Endothelial cell of umbilical vein (primary cell): ENCODE data around the gene APBB3. TPM values are rescaled to one million over a fixed set of nuclear protein-coding genes. Genes with fewer than 3 reads are reported as not detected.

Source experiments
- BruUV-seq: library from RNA; stranded (reverse); fragments of 400-500 nt; replicated peaks from 2 replicates; lab custom pipeline; 2021; lab: Mats Ljungman, UMichigan
- CTCF ChIA-PET: fragments of 300-600, 350-600 bp; sonication (Branson Sonifier 250); formaldehyde crosslinking; loops from one replicate; lab custom pipeline; 2021; ENCODE audit warnings: antibody characterized with exemption, inconsistent platforms; lab: Charles Lee
- POLR2A ChIA-PET: fragments of 300-600, 350-600 bp; sonication (Branson Sonifier 250); formaldehyde crosslinking; loops from one replicate; lab custom pipeline; 2021; ENCODE audit warnings: antibody characterized with exemption, inconsistent platforms; lab: Charles Lee
- DNase-seq: peaks from one replicate; pipeline ENCODE4 v3.0.0-alpha.2; 2011; ENCODE audit warnings: low read depth, low spot score
- FAIRE-seq: peaks from 2 replicates; lab custom pipeline; 2011; peaks lifted over from hg19 to GRCh38; lab: Jason Lieb, UNC
- H2AFZ ChIP-seq: 2 replicates; pipeline ENCODE4 v1.6.0; 2012; ENCODE audit warnings: low read depth, low read length, control low read depth, inconsistent platforms
- H3K27ac ChIP-seq: 2 replicates; pipeline ENCODE4 v1.5.1; 2011; ENCODE audit warnings: low read depth, mild to moderate bottlenecking, control low read depth, low read length, moderate library complexity; ENCODE audit not compliant: insufficient read depth
- H3K27me3 ChIP-seq, 2 experiments: 2 replicates each; pipeline versions ENCODE4 v1.6.0 to v1.6.1; 2011; ENCODE audit warnings: low read length in 2 of 2, mixed read lengths in 1 of 2; ENCODE audit not compliant: control insufficient read depth in 2 of 2, insufficient read depth in 2 of 2
- H3K36me3 ChIP-seq, 2 experiments: 2 replicates in 1 of 2; 3 replicates in 1 of 2; pipeline ENCODE4 v1.5.1; 2011; ENCODE audit warnings: low read length in 2 of 2, mild to moderate bottlenecking in 1 of 2, moderate library complexity in 1 of 2; ENCODE audit not compliant: control insufficient read depth in 2 of 2, insufficient read depth in 2 of 2; ENCODE audit errors: extremely low read depth in 1 of 2
- H3K4me1 ChIP-seq: 3 replicates; pipeline ENCODE4 v1.5.1; 2011; ENCODE audit warnings: mild to moderate bottlenecking, low read length; ENCODE audit not compliant: control insufficient read depth, insufficient read depth; ENCODE audit errors: extremely low read depth
- H3K4me2 ChIP-seq: 2 replicates; pipeline ENCODE4 v1.6.1; 2011; ENCODE audit warnings: low read length, control low read depth, mixed read lengths; ENCODE audit not compliant: insufficient read depth
- H3K4me3 ChIP-seq, 3 experiments: fragments of 200-600 bp in 1 of 3; sonication (generic), shearing (Covaris generic) in 1 of 3; replicated peaks in 1 of 3; 2 replicates each; pipeline ENCODE4 v1.5.1; 2011 to 2016; ENCODE audit warnings: control low read depth in 3 of 3, low read length in 3 of 3, mild to moderate bottlenecking in 2 of 3, inconsistent platforms in 1 of 3, low read depth in 1 of 3, moderate library complexity in 1 of 3; ENCODE audit not compliant: insufficient read depth in 1 of 3
- H3K79me2 ChIP-seq: 2 replicates; pipeline ENCODE4 v1.6.0; 2012; ENCODE audit warnings: low read length, inconsistent platforms; ENCODE audit not compliant: control insufficient read depth, insufficient read depth
- H3K9ac ChIP-seq: replicated peaks from 2 replicates; pipeline ENCODE3; 2011; ENCODE audit warnings: low read length, control low read depth; ENCODE audit not compliant: insufficient read depth; ENCODE audit errors: extremely low read depth
- H3K9me1 ChIP-seq: replicated peaks from 3 replicates; pipeline ENCODE4 v1.6.0; 2011; ENCODE audit warnings: mild to moderate bottlenecking, low read length; ENCODE audit not compliant: control insufficient read depth, insufficient read depth; ENCODE audit errors: extremely low read depth
- H3K9me3 ChIP-seq: replicated peaks from 2 replicates; pipeline ENCODE4 v1.5.1; 2012; ENCODE audit warnings: low read length, inconsistent platforms; ENCODE audit not compliant: control insufficient read depth, insufficient read depth
- H4K20me1 ChIP-seq: replicated peaks from 2 replicates; pipeline ENCODE3; 2011; ENCODE audit warnings: mild to moderate bottlenecking, low read length; ENCODE audit not compliant: control insufficient read depth, insufficient read depth; ENCODE audit errors: extremely low read depth
- CTCF ChIP-seq, 2 donors: IDR thresholded peaks; 1 replicate in 1 of 2; 2 replicates in 1 of 2; pipeline ENCODE4 v1.5.1; 2011; ENCODE audit warnings: low read length in 2 of 2, mild to moderate bottlenecking in 2 of 2, moderate library complexity in 2 of 2, control low read depth in 1 of 2, inconsistent platforms in 1 of 2, low read depth in 1 of 2; ENCODE audit not compliant: insufficient read depth in 1 of 2; ENCODE audit errors: extremely low read depth in 1 of 2
- EZH2 ChIP-seq: IDR thresholded peaks from 2 replicates; pipeline ENCODE4 v1.6.1; 2012; ENCODE audit warnings: borderline replicate concordance, low read depth, mild to moderate bottlenecking, moderate library complexity, low read length, inconsistent platforms; ENCODE audit not compliant: severe bottlenecking
- FOS ChIP-seq: IDR thresholded peaks from 2 replicates; pipeline ENCODE4 v1.6.1; 2011; ENCODE audit warnings: mild to moderate bottlenecking, low read length, moderate library complexity, borderline replicate concordance; ENCODE audit not compliant: insufficient read depth
- GATA2 ChIP-seq: IDR thresholded peaks from 2 replicates; pipeline ENCODE4 v1.7.0; 2011; ENCODE audit warnings: low read depth, mild to moderate bottlenecking, moderate library complexity, mixed read lengths, low read length; ENCODE audit not compliant: insufficient read length, insufficient read depth
- JUN ChIP-seq: IDR thresholded peaks from 2 replicates; pipeline ENCODE4 v1.6.1; 2011; ENCODE audit warnings: borderline replicate concordance, low read depth; ENCODE audit not compliant: insufficient read length, insufficient read depth
- MYC ChIP-seq: IDR thresholded peaks from one replicate; pipeline ENCODE4 v1.6.1; 2011; ENCODE audit warnings: mild to moderate bottlenecking, low read depth, low read length
- POLR2A ChIP-seq: IDR thresholded peaks from 2 replicates; pipeline ENCODE4 v1.6.1; 2012; ENCODE audit warnings: low read depth, mild to moderate bottlenecking, control low read depth, low read length
- POLR2AphosphoS5 ChIP-seq: IDR thresholded peaks from 2 replicates; pipeline ENCODE4 v1.6.1; 2012; ENCODE audit warnings: low read depth, mild to moderate bottlenecking, control low read depth, low read length, moderate library complexity; ENCODE audit not compliant: insufficient read depth
- dilution Hi-C: fragments of 300-500 bp; cut with MboI; formaldehyde crosslinking; loops from one replicate; pipeline ENCODE4 v1.15.0; 2019; ENCODE audit warnings: low sequenced_read_pairs; ENCODE audit not compliant: extremely low pct_ligation_motif_present
- intact Hi-C: fragments of 100-400 bp; cut with micrococcal nuclease; formaldehyde crosslinking; loops from one replicate; pipeline ENCODE4 v1.10.0; 2022
- polyA plus RNA-seq, 4 experiments: library from polyadenylated mRNA; depleted of rRNA in 3 of 4; stranded (reverse) in 3 of 4; unstranded in 1 of 4; fragments of >200 nt; gene quantifications; 2 replicates each; pipeline versions ENCODE4 v1.2.1 to v1.2.3, GENCODE V29; 2011 to 2012; ENCODE audit warnings: missing spikeins in 1 of 4
- total RNA-seq: library from RNA; stranded (reverse); gene quantifications from 2 replicates; pipeline ENCODE4 v1.2.3, GENCODE V29; 2021
- TF ChIP-seq, protein P1 (sequence below): IDR thresholded peaks from 2 replicates; pipeline ENCODE4 v1.6.1; 2011; ENCODE audit not compliant: insufficient read depth, insufficient read length

APBB3 gene
- total and polyA plus RNA-seq, 2 donors (not counting 3 experiments of a cell fraction or from before 2014, with no cell fraction given): 12.1 to 22.8 TPM

DNA sequence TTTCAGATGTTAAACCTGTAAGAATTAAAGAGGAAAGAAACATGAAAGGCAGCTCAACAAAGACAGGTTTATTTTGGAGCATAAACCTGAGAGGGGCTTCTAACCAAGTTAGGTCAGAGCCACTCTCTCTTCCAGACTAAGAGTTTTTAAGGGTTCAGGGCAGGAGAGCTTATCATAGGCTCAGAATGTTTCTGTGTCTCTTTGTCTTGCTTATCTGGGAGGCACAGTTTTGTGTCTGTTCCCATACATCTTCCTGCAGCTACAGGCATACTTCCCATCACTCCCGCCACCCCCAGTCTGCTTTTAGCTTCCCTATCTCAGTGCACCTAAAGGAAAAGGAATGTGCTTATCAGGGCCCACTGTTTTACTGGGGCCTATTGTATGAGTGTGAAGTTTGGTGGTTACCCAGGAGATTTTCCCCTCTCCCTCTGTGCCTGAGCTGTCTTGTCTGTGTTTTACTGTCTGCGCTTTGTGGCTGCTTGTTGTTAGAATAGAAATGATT, 46.7 kb upstream of the APBB3 start:
- DNase-seq: peak; percentile 90
- FAIRE-seq: no peak
- ChIA-PET POLR2A (no interaction called here), CTCF (interaction anchor here (1.4 to 1.5 kb wide), 2 partner anchors 15 to 24 kb away, joined by 3 to 6 read pairs; no protein-coding TSS in a partner anchor)
- Histone ChIP-seq H4K20me1 (no peaks in the 10 kb centered on the region), H3K9me3 (no peaks in the 10 kb centered on the region), H3K79me2 (no peaks in the 10 kb centered on the region), H3K27ac (peak overlapping the region; percentile 60), H3K9me1 (no peaks in the 10 kb centered on the region), H3K4me1 (peaks cover 23% of the 10 kb centered on the region), H3K4me2 (no peak overlapping the region), H3K9ac (no peak overlapping the region), H2AFZ (peak overlapping the region; percentile 39), H3K36me3 (no peaks in the 10 kb centered on the region), H3K4me3 (no peak overlapping the region), H3K27me3 (no peaks in the 10 kb centered on the region)
- no TSS peak for BruUV-seq
- dilution Hi-C loops: no loop called here
- intact Hi-C loops: no loop called here
- no peak for TF ChIP-seq MYC
- TF ChIP-seq EZH2: no peak
- no peak for TF ChIP-seq JUN
- no peak for TF ChIP-seq FOS
- no peak for TF ChIP-seq GATA2
- no peak for TF ChIP-seq POLR2AphosphoS5
- TF ChIP-seq, protein P1, sequence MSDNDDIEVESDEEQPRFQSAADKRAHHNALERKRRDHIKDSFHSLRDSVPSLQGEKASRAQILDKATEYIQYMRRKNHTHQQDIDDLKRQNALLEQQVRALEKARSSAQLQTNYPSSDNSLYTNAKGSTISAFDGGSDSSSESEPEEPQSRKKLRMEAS: no peak
- no peak for TF ChIP-seq CTCF (IDR thresholded peaks at IDR 0.05; ENCODE audit: extremely low read depth in 1 of 2, insufficient read depth in 1 of 2, low read depth in 1 of 2, low read length in 2 of 2)
- TF ChIP-seq POLR2A: no peak
